HL-60/S4 (cell line): ENCODE data around the gene ZYX.

Source experiments
- in situ Hi-C: fragments of 300-500 bp; cut with MboI; formaldehyde crosslinking; loops from 2 replicates; pipeline ENCODE4 v1.14.3; 2022; ENCODE audit warnings: low sequenced_read_pairs

Gene ZYX

GRCh38 chr7:143380646-143381426 is at the start of gene ZYX:
Gene ZYX (plus strand): TSS chr7:143381345. CDS start chr7:143381572, 227 bp downstream.
- in situ Hi-C loops = no loop called here

GRCh38 chr7:143334244-143334643 is 46.9 kb upstream of the ZYX start:
- in situ Hi-C loops = no loop called here

- in situ Hi-C loops = no loop called here
Observed at GRCh38 chr7:143337216-143337615, 43.9 kb upstream of the ZYX start.

GRCh38 chr7:143341842-143342241 is 39.3 kb upstream of the ZYX start:
- in situ Hi-C loops = no loop called here

- in situ Hi-C loops = no loop called here
Observed at GRCh38 chr7:143343596-143343995, 37.5 kb upstream of the ZYX start.

DNA sequence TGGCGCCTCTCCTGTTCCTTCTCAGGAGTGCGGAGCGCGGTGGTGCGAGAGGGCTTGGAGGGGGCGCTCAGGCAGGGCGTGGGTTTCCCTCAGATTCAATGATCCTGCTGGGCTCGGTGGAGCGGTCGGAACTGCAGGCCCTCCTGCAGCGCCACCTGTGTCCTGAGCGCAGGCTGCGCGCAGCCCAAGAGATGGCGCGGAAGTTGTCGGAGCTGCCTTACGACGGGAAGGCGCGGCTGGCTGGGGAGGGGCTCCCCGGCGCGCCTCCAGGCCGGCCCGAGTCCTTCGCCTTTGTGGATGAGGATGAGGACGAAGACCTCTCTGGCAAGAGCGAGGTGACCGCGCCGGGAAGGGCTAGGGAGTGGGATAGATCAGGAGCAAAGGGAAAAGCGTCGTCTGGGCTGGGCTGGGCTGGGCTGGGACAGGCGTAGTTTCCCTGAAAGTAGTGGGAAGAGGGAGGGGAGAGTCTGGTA is 35.7 kb upstream of the ZYX start:
- in situ Hi-C loops = no loop called here

GRCh38 chr7:143346018-143346417 is 35.1 kb upstream of the ZYX start:
- in situ Hi-C loops = no loop called here

- in situ Hi-C loops = no loop called here
Observed at GRCh38 chr7:143347950-143348349, 33.2 kb upstream of the ZYX start.

DNA sequence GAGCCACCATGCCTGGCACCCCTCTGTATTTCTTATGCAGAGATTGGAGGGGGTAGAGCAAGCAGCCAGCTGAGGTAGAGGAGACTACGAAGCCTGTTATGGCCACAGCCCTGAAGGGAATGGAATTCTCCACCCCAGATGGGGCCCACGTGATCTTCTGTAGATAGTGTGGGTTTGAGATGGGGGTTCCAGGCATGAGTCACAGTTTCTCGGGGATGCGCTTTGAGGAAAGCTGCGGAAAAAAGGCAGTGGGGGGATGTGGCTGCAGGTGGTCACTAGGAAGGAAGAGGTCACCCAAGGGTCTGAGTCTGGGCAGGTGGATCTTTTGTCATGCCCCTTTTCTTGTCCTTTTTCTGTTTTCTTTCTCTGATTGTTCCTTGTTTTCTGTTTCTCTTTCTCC is 30.1 kb upstream of the ZYX start:
- in situ Hi-C loops = no loop called here

DNA sequence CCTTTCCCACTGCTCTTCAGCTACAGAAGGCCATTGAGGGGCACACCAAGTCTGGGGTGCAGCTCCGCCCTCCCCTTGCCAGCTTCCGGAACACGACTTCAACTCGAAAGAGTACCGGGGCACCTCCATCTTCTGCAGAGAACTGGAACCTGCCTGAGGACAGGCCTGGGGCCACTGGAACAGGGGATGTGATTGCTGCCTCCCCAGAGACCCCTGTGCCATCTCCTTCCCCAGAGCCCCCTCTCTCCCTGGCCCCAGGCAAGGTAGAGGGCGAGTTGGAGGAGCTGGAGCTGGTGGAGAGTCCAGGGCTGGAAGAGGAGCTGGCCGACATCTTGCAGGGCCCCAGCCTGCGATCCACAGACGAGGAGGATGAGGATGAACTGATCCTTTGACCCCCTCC is 29.6 kb upstream of the ZYX start:
- in situ Hi-C loops = no loop called here

DNA sequence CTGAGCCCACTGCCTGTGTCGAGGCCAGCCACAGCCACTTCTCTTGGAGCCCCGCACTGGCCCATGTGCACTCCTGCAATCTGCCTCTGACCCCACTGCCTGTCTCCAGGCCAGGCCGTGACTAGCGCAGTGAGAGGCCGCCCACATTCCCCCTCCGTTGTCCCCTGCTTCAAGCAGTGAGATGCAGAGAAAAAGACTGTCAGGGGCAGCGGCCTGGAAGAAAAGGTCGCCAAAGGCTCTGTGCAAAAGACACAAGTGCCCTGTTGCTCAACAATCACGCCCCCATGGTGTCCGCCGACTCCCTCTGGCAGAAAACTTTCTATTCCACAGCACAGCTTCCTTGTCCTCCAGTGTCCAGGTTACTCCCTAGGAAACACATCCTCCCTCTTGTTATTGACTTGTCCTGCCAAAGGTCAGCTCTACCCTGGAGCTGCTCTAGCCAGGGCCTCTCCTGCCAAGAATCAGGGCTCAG is 28.6 kb upstream of the ZYX start:
- in situ Hi-C loops = no loop called here

GRCh38 chr7:143354376-143354775 is 26.8 kb upstream of the ZYX start:
- in situ Hi-C loops = no loop called here

- in situ Hi-C loops = no loop called here
Observed at GRCh38 chr7:143354965-143355364, 26.2 kb upstream of the ZYX start.

GRCh38 chr7:143355450-143356385 is 25.4 kb upstream of the ZYX start:
- in situ Hi-C loops = no loop called here

DNA sequence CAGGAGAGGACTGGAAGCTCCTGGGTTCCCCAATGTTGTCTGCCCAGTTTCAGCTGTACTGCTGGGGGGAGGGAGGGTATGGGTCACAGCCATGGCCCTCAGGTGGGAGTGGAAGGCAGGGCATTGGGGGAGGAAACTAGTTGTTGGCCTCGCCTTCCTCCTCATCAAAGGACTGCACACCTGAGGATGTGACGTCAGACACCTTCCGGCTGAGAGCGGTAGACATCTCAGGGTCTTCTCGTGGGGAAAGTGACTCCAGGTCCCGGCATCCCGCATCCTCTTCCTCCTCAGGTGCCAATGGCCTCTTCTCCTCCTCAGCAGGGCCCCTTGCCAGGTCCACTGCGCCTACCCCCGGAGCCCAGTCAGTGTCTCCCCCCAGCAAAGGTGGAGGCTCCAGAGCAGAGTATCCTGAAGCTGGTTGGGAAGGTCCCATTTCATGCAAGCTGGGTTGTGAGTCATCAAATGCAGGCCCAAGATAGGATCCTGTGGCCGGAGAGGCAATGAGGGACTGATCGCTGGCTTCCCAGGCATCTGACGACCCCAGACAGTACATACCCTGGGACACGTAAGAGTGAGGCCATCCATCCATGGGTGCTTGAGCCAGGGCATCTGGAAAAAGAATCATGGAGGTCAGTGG is 24.6 kb upstream of the ZYX start:
- in situ Hi-C loops = no loop called here

DNA sequence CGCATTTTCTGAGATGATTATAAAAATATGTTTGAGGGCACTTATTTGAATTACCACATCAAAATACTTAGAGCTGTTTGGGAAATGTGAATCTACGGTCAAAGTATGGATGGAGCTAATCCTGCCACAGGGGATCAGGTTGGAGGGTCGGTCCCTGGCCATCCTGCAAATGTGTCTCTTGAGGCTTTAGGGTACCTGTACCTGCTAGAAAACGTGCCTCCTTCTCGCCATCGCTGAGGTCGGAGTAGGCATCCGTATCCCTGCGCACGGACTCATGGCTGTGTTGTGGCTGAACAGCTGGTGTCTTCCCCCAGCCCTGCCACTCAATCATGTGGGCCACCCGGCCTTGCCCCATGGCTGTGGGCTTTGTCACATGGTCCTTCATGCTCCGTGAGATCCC is 22.5 kb upstream of the ZYX start:
- in situ Hi-C loops = no loop called here

- in situ Hi-C loops = no loop called here
Observed at GRCh38 chr7:143359771-143360353, 21.3 kb upstream of the ZYX start.

GRCh38 chr7:143360788-143361551 is 20.2 kb upstream of the ZYX start:
- in situ Hi-C loops = no loop called here

DNA sequence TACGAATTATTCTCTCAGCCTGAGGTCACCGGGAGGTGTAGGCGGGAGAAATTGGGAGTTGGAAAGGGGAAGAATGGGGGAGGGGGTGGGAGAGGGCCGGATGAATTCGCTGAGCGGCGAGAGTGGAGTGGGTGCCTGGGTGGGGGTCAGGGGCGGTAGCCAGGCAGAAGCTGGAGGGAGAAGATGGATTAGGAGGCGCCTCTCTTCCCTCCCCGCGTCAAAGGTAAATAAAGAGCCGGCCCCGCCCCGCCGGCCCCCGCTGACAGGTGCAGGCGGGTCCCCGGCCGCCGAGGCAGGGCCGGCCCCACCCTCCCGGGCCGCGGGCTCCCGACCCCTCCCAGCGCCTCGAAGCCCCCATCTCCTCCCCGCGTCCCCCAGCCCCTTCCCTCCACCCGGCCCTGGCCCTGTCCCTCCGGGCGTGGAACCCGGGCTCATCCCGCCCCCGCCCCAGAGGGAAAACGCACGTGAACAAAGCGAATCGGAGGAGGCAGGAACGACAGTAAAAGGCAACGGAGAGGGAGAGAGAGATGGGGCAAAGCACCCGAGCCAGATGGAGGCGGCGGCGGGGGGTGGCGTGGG is 19.5 kb upstream of the ZYX start:
- in situ Hi-C loops = no loop called here
